Vagina (tissue), 2 donors: Measurements from ENCODE around the gene TPST1.

ENCODE experiments used
- POLR2A ChIP-seq, 2 donors: fragments of 450-650 bp; IDR thresholded peaks; one replicate each; pipeline ENCODE4 v1.6.1; 2017; ENCODE audit warnings: antibody characterized with exemption in 2 of 2, mild to moderate bottlenecking in 2 of 2, moderate library complexity in 2 of 2
- TF ChIP-seq, protein P1 (sequence below), 3 experiments: fragments of 450-650 bp in 2 of 3; fragments of 200-600 bp in 1 of 3; sonication (generic) in 1 of 3; IDR thresholded peaks; one replicate each; pipeline ENCODE4 v1.5.1; 2017 to 2019; ENCODE audit warnings: antibody characterized with exemption in 3 of 3, mild to moderate bottlenecking in 2 of 3, moderate library complexity in 2 of 3

DNA sequence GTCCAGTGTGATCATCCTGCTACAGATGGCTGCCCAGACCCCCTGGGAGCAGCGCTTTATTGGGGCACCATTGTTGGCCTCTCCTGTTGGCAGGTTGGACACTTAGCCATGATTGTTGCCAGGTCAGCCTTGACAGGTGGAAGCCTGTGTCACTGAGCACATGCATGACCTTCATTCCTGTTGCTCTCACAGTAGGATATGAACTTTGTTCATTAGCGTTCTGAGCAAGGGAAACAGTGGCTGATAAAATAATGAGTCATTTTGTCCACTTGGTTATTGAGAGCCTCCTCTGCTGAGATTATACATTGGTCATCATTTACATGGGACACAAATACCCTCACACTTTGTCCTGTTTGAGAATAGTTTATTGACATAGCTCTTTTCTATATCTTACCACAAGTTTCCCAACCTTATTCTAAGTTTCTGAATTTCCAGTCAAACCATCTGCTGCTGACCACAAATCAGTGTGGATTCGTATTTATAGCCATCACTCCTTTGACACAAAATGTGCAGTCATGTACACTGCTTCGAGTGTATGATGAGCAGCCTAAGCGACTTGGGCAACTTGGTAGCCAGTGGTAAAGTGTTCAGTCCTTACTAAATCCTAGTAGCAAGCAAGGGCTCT, 102.6 kb downstream of the TPST1 start:
- TF ChIP-seq, protein P1, sequence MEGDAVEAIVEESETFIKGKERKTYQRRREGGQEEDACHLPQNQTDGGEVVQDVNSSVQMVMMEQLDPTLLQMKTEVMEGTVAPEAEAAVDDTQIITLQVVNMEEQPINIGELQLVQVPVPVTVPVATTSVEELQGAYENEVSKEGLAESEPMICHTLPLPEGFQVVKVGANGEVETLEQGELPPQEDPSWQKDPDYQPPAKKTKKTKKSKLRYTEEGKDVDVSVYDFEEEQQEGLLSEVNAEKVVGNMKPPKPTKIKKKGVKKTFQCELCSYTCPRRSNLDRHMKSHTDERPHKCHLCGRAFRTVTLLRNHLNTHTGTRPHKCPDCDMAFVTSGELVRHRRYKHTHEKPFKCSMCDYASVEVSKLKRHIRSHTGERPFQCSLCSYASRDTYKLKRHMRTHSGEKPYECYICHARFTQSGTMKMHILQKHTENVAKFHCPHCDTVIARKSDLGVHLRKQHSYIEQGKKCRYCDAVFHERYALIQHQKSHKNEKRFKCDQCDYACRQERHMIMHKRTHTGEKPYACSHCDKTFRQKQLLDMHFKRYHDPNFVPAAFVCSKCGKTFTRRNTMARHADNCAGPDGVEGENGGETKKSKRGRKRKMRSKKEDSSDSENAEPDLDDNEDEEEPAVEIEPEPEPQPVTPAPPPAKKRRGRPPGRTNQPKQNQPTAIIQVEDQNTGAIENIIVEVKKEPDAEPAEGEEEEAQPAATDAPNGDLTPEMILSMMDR (IDR thresholded peaks at IDR 0.05), result no peak
- TF ChIP-seq POLR2A (IDR thresholded peaks at IDR 0.05), result no peak
